ENCODE measurements around the gene NXPH2. TPM values are rescaled to one million over a fixed set of nuclear protein-coding genes. Genes with fewer than 3 reads are reported as not detected.

Gene NXPH2
- total and polyA plus RNA-seq, 9 of the 15 experiments (the other 6 are each of a cell fraction or from before 2014, with no cell fraction given), result not detected

DNA sequence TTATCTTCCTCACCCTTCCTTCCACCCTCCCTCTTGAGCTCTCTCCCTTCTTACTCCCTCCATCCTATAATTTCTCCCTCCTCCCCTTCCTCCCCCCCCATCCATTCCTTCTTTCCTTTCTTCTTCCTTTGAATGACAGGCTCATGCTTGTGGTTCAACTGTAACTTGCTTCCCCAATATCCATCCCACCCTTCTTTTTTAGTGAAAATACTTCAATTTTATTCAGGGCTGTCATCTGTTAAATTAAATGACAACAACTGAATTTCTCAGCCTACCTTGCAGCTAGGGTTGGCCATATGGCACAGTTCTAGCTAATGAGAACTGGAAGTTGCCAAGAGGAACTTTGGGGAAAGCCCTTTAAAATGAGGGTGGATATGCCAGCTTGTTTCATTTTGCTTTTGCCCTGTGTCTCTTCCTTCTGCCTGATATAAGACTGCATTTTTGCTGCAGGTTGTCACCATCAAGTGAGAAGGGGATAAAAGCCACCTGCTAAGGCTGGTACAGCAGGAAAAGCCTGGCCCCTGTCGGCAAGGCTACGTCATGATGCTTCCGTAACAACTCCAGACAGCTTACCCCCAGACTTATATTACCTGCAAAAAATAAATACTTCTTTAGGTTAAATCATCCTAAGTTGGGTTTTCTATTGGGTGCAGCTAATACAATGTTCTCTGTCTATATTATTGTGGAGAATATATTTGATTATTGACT, 121.8 kb downstream of the NXPH2 start (continued):
- TF ChIP-seq ZNF24 (IDR thresholded peaks at IDR 0.05), result no peak
- TF ChIP-seq ZNF143 (CRISPR knock-in tag; IDR thresholded peaks at IDR 0.05), result no peak
- no peak for TF ChIP-seq SP1 (CRISPR knock-in tag; IDR thresholded peaks at IDR 0.05)
- TF ChIP-seq, protein P1, sequence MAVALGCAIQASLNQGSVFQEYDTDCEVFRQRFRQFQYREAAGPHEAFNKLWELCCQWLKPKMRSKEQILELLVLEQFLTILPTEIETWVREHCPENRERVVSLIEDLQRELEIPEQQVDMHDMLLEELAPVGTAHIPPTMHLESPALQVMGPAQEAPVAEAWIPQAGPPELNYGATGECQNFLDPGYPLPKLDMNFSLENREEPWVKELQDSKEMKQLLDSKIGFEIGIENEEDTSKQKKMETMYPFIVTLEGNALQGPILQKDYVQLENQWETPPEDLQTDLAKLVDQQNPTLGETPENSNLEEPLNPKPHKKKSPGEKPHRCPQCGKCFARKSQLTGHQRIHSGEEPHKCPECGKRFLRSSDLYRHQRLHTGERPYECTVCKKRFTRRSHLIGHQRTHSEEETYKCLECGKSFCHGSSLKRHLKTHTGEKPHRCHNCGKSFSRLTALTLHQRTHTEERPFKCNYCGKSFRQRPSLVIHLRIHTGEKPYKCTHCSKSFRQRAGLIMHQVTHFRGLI (CRISPR knock-in tag; IDR thresholded peaks at IDR 0.05), result no peak
- no peak for TF ChIP-seq RAD51 (IDR thresholded peaks at IDR 0.05; ENCODE audit: borderline replicate concordance, low read depth)
- no peak for TF ChIP-seq CREB1 (IDR thresholded peaks at IDR 0.05)
- no peak for TF ChIP-seq CREB1 (CRISPR knock-in tag; IDR thresholded peaks at IDR 0.05)
- TF ChIP-seq SIX5 (IDR thresholded peaks at IDR 0.05; ENCODE audit: borderline replicate concordance in 1 of 2, insufficient read depth in 1 of 2, low read depth in 1 of 2, low read length in 2 of 2), result no peak
- TF ChIP-seq, protein P2, sequence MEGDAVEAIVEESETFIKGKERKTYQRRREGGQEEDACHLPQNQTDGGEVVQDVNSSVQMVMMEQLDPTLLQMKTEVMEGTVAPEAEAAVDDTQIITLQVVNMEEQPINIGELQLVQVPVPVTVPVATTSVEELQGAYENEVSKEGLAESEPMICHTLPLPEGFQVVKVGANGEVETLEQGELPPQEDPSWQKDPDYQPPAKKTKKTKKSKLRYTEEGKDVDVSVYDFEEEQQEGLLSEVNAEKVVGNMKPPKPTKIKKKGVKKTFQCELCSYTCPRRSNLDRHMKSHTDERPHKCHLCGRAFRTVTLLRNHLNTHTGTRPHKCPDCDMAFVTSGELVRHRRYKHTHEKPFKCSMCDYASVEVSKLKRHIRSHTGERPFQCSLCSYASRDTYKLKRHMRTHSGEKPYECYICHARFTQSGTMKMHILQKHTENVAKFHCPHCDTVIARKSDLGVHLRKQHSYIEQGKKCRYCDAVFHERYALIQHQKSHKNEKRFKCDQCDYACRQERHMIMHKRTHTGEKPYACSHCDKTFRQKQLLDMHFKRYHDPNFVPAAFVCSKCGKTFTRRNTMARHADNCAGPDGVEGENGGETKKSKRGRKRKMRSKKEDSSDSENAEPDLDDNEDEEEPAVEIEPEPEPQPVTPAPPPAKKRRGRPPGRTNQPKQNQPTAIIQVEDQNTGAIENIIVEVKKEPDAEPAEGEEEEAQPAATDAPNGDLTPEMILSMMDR (IDR thresholded peaks at IDR 0.05 in 2 of 3, conservative IDR thresholded peaks at IDR 0.05 in 1 of 3; ENCODE audit: insufficient read depth in 2 of 3, low read depth in 1 of 3, low read length in 3 of 3), result peak; percentile 31 to 48 (median 41); a peak in 3 of 6 replicates
- TF ChIP-seq NFXL1 (CRISPR knock-in tag; IDR thresholded peaks at IDR 0.05), result no peak
